Activated CD8-positive, alpha-beta memory T cell treated with anti-CD3 and anti-CD28 coated beads for 48 hours (primary cell): ENCODE results near the gene KCNQ1.

ENCODE experiments used
- DNase-seq, 3 experiments: peaks; one replicate each; pipeline ENCODE4 v3.0.0-alpha.2; 2020; ENCODE audit warnings: low read depth in 2 of 3, low spot score in 2 of 3

The KCNQ1 gene

GRCh38 chr11:2643746-2644145 is 198.9 kb downstream of the KCNQ1 start:
- DNase-seq, result no peak

DNA sequence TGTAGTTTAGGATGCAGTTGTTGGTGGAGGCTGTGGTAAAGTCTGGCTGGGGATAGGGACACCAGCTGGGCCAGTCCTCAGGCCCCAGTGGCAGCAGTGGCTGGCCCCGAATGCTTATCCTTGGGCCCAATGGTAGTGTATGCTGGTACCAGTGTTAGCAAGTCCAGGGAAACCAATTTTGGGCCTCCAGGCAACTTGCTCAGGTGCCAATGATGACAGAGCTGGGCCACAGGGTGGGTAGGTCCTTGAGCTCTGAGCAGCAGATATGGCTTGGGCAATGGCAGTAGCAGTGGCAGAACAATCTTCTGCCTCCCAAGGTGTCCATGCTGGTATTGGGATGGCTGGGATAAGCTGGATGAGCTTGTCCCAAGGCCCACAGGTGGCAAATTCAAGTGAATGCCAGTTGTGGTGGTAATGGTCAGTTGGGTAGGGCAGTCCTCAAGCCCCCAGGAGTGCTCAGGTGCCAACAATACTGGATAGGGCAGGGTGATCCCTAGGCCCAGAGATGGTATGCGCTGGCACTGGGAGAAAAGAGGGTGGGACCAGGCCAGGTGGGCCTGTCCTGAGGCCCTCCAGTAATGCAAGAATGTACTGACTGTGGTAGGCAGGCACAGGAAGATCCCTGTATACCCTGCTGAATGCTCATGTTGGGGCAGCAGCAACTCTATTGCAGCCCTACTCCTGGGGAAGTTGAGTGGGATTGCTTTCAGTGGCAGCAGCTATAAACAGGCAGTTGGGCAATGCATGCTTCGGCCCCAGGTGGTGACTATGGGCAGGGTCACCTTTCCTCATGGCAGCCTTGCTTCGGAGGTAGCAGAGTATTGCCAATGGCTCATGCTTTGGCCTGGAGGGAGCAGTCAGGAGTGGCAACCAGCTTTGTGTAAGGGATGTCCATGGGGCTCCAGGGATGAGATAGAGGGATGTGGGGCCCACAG is 200.3 kb downstream of the KCNQ1 start:
- DNase-seq, result no peak

- DNase-seq, result no peak
These were observed 200.9 kb downstream of the KCNQ1 start for GRCh38 chr11:2645779-2646118.

DNA sequence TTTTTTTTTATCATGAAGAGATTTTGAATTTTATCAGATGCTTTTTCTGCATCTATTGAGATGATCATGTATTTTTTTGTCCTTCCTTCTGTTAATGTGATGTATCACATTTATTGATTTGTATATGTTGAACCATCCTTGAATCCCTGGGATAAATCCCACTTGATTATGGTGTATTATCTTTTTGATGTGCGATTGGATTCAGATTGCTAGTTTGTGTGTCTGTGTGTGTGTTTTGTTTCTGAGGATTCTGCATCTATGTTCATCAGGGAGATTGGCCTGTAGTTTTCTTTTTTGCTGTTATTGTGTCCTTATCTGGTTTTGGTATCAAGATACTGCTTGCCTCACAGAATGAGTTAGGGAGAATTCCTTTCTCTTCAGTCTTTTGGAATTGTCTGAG is 202.4 kb downstream of the KCNQ1 start:
- no peak for DNase-seq

DNA sequence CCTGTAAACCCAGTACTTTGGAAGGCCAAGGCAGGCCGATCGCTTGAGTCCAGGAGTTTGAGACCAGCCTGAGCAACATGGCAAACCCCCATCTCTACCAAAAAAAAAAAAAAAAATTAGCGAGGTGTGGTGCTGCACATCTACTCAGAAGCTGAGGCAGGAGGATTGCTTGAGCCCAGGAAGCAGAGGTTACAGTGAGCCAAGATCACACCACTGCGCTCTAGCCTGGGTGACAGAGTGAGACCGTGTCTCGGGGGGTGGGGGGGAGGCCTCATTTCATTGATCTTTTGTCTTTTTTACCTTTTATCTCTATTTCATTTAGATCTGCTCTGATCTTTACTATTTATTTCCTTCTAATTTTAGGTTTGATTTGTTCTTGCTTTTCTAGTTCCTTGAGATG is 203.1 kb downstream of the KCNQ1 start:
- DNase-seq, result no peak

DNA sequence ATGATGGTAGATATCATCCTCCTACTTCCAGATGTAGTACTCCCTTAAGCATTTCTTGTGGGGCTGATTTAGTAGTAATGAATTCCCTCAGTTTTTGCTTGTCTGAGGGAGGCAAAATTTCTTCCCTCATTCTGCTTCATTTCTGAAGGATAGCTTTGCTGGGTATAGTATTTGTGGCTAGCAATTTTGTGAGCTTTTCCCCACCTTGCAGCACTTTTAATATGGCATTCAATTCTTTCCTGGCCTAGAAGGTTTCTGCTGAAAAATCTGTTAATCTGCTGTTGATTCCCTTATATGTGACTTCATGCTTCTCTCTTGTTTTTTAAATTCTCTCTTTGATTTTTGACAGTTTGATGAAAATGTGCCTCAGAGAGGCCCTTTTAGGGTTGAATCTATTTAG is 204.6 kb downstream of the KCNQ1 start:
- no peak for DNase-seq

GRCh38 chr11:2649848-2650247 is 205.0 kb downstream of the KCNQ1 start:
- no peak for DNase-seq

DNA sequence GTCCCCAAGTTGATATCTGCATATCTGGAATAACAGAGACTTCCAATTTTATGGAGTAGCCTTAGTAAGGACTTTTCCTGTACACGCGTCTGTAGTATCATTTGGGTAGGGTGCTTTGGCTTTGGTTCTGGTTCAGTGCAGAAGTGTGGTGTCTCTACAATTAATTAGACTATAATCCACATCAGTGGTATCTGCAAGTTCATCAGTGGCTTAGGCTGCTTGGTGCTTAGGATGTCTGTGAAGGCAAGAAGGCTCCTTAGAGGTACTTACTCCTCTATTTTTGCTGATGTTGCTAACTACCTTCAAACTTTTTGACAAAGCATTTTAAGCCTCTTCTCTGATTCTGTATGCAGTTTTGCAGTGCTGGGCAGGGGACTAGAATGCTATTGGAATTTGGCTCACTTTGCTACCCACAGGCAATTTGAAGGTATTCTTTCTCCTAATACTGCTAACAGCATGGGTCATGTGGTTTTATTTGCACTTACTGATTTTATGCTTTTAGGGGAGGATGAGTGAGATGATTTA is 205.6 kb downstream of the KCNQ1 start:
- DNase-seq, result no peak

DNA sequence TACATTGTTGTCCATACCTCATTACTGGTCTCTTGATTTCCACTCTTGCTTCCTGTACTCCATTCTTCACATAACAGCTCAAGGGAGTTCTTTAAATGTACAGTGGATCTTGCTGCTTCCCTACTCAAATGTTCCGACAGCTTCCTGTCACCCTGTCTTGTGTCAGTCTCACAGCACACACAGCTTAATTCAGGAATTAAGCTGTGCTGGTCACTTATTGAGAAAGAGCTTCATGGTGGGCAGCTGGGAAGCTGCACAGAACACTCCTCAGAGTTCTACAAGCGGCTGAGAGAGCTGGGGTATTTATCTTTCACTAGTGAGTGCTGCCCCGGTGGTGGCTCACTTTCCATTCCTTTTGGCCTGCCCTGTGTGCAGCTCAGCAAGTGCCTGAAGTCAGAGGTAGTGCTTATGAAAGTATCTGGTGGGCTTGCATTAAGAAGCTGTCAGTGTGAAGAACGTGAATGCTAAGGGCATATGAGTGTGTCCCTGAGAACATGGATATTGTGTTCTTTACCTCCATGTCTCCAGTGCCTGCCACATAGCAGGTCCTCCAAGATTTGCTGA is 206.3 kb downstream of the KCNQ1 start:
- DNase-seq, result no peak

GRCh38 chr11:2651826-2652271 is 207.0 kb downstream of the KCNQ1 start:
- DNase-seq, result no peak

DNA sequence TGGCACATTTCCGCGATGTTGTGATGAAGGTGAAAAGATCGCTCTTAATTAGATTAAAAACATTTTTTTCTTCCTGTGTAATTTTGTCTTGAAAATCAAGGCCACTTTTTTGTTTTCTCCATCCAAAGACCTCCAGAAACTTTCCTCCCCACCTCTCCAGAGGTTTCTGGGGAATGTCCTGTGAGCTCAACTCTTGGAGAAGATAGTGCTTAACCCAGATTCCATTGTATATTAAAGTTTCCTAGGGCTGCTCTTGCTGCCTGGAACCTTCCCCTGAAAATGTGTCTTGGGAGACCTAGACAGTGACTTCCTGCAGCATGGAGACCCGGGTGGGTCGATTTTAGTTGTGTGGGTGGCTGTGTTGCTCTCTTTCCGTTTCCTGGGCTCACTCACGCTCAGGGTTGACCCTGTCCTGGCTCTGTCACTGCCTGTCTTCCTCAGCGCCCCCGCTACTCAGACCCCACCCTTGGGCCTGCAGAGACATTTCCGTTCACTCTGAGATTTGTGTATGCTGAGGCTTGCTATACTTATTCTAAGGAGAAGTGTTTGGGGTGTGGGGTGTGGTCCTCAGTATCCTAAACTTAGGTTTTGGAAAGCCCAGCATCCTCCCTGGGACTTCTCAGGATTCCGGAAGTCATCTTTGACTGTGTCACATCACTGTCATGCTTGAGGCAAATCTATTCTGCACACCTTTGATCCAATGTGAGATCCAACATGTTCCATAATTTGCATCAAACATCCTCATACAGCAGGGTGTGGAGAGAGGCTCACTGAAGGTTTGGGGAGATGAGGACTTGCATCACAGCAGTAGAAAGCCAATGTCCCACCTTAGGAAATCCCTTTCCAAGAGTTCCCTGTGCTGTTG is 207.8 kb downstream of the KCNQ1 start:
- DNase-seq, result no peak

- DNase-seq, result no peak
These were observed 208.4 kb downstream of the KCNQ1 start for GRCh38 chr11:2653198-2653551.

- no peak for DNase-seq
These were observed 209.3 kb downstream of the KCNQ1 start for GRCh38 chr11:2653930-2654739.

GRCh38 chr11:2655016-2655719 is 210.4 kb downstream of the KCNQ1 start:
- DNase-seq, result no peak

- no peak for DNase-seq
These were observed 211.2 kb downstream of the KCNQ1 start for GRCh38 chr11:2655834-2656622.

- DNase-seq, result no peak
These were observed 212.1 kb downstream of the KCNQ1 start for GRCh38 chr11:2656859-2657258.

GRCh38 chr11:2657697-2658284 is 213.0 kb downstream of the KCNQ1 start:
- no peak for DNase-seq

DNA sequence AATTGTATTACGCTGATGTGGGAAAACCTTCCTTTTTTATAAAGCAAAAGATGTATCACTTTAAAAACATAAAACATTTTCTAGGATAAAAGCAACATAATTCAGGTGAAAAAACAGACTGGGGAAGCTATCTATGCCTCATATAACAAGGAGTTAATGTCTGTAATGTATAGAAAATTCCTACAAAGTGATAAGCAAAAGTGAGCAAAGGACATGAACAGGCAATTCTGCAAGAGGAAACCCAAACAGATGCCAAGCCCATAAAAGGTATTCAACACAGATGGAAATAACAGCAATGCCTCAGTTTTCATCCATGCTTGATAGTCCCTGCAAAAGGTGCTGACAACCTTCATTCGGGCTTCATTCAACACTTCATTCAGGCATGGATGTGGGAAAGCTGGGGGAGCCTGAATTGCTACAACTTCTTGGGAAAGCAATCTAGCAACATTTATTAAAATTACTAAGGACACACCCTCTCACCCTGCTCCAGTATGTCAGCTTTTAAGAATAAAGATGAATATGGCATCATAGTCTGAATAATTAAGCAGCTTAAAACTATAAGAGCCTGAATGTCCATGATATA is 215.6 kb downstream of the KCNQ1 start:
- DNase-seq, result no peak
